Spleen (tissue), 11 donors: ENCODE results near the gene FMNL1. TPM values are rescaled to one million over a fixed set of nuclear protein-coding genes. Genes with fewer than 3 reads are reported as not detected.
"Not testable (repeated sequence)": the region's sequence is repeated elsewhere in the genome, so short reads cannot be mapped to it uniquely, and the experiment has no call there.

Experiments
- DNase-seq: peaks from one replicate; pipeline ENCODE4 v3.0.0-alpha.2; 2020
- H3K27ac ChIP-seq, 8 donors: fragments of 200-600 bp; sonication (generic) in 7 of 8; 1 replicate in 4 of 8; 2 replicates in 4 of 8; pipeline versions ENCODE4 v1.5.0 to v1.8.0; 2016 to 2021; ENCODE audit warnings: inconsistent platforms in 4 of 8, mild to moderate bottlenecking in 4 of 8, moderate library complexity in 1 of 8
- H3K27me3 ChIP-seq, 7 donors: fragments of 200-600 bp; sonication (generic) in 6 of 7; replicated peaks in 1 of 7; 1 replicate in 4 of 7; 2 replicates in 3 of 7; pipeline versions ENCODE4 v1.5.0 to v1.8.0; 2016 to 2021; ENCODE audit warnings: inconsistent platforms in 3 of 7, mild to moderate bottlenecking in 1 of 7
- H3K36me3 ChIP-seq, 6 donors: fragments of 200-600 bp; sonication (generic) in 5 of 6; 1 replicate in 4 of 6; 2 replicates in 2 of 6; pipeline versions ENCODE4 v1.5.0 to v1.8.0; 2016 to 2021; ENCODE audit warnings: inconsistent platforms in 2 of 6
- H3K4me1 ChIP-seq, 6 donors: fragments of 200-600 bp; sonication (generic) in 5 of 6; 1 replicate in 3 of 6; 2 replicates in 3 of 6; pipeline versions ENCODE4 v1.5.0 to v1.8.0; 2016 to 2021; ENCODE audit warnings: inconsistent platforms in 3 of 6
- H3K4me3 ChIP-seq, 8 donors: fragments of 200-600 bp; sonication (generic) in 7 of 8; 1 replicate in 4 of 8; 2 replicates in 4 of 8; pipeline versions ENCODE4 v1.5.0 to v1.8.0; 2016 to 2021; ENCODE audit warnings: inconsistent platforms in 4 of 8, mild to moderate bottlenecking in 4 of 8, moderate library complexity in 2 of 8
- H3K9me3 ChIP-seq, 8 donors: fragments of 200-600 bp; sonication (generic) in 7 of 8; 1 replicate in 4 of 8; 2 replicates in 4 of 8; pipeline versions ENCODE4 v1.5.0 to v1.8.0; 2016 to 2021; ENCODE audit warnings: inconsistent platforms in 4 of 8
- POLR2A ChIP-seq, 3 donors: fragments of 450-650 bp; IDR thresholded peaks; one replicate each; pipeline ENCODE4 v1.5.1; 2017; ENCODE audit warnings: antibody characterized with exemption in 3 of 3, mild to moderate bottlenecking in 1 of 3
- POLR2AphosphoS5 ChIP-seq, 3 donors: sonication (generic); formaldehyde crosslinking; IDR thresholded peaks; one replicate each; pipeline ENCODE4 v1.5.1; 2017; ENCODE audit warnings: antibody characterized with exemption in 3 of 3
- WGBS, 5 donors: extraction: QIAGEN DNeasy Blood & Tissue Kit in 3 of 5; methylation state at CpG; one replicate each; pipeline versions ENCODE4 v1.1.5 to v1.1.7; 2013 to 2018; 5-methylcytosine and 5-hydroxymethylcytosine counted together
- intact Hi-C: fragments of 100-400 bp; cut with DNase I; formaldehyde crosslinking; loops from one replicate; pipeline ENCODE4 v1.15.0; 2023; ENCODE audit warnings: low total_unique reads
- polyA plus RNA-seq, 3 donors: library from polyadenylated mRNA; stranded (reverse); fragments of 200-250 nt; gene quantifications; one replicate each; pipeline ENCODE4 v1.2.1, GENCODE V29; 2013
- total RNA-seq, 7 donors: library from RNA; depleted of rRNA in 3 of 7; stranded (reverse); fragments of >200 nt in 3 of 7; fragmentation: NEBNext Ultra II Directional in 4 of 7; extraction: Animal tissue kit (Norgen Biotek cat#: 25700) in 4 of 7; gene quantifications; one replicate each; pipeline versions ENCODE4 v1.1.0 to v1.2.1, GENCODE V29; 2016 to 2021
- TF ChIP-seq, protein P1 (sequence below), 11 experiments: fragments of 200-600 bp in 7 of 11; fragments of 450-650 bp in 4 of 11; sonication (generic) in 4 of 11; IDR thresholded peaks in 8 of 11; conservative IDR thresholded peaks in 3 of 11; 1 replicate in 7 of 11; 2 replicates in 4 of 11; pipeline versions ENCODE4 v1.4.0 to v1.8.0; 2016 to 2021; ENCODE audit warnings: antibody characterized with exemption in 11 of 11, inconsistent platforms in 4 of 11, mild to moderate bottlenecking in 1 of 11
- donor health status: healthy with polysubstance abuse.
- donor health status: DM: no; HTN: no; CAD: no; lungs with moderate emphysema.
- donor health status: DM: no; HTN: no; CAD: no.
- donor health status: Bipolar disorder and iron deficiency.
- donor health status: healthy.
- donor health status: DM: no; HTN: no; CAD: no.
- donor health status: DM: yes; HTN: yes; CAD: no.

Gene FMNL1
- total and polyA plus RNA-seq, 10 donors: 40.8 to 281 (median 142) TPM

DNA sequence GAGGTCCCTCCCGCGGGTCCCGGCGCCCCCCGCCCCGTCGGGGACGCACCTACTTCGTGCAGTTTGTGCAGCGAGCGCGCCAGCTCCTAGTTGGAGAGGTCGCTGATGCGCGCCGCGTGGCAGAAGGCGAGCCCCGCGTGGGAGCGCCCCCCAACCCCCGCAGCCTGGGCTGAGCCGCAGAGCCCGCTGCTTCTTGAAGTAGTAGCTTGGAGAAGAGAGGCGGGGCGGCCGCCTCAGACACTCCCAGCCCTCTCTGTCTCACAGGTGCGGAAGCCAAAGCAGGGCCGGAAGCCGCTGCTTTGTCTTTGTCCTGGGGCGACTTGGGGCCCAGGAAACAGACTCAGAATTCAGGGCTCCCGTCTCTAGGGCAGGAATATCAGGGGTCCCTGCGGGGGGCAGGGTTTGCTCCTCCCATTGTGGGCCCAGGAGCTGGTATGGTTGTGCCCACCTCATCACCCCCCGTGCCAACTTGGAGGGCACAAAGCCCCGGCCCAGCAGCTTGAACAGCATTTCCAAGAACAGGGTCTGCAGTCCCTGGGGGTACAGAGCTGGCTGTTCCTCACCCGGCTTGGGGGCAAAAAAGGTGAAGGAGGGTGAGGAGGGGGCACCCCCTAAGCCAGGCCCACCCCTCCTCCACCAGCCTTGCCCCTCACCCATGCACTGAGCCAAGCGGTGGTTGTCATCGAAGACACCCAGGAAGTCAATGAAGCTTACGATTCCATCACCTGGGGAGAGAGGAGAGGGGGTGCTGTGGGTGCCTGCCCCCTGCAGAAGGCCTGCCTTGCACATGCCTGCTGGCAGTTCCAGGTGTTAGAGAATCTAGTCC lies 26.7 kb downstream of the FMNL1 start:
- DNase-seq: peak; percentile 96
- Histone ChIP-seq H3K4me1 (peaks cover 15 to 80% (median 36%) of the 10 kb centered on the region in 6 donors), H3K9me3 (no peaks in the 10 kb centered on the region), H3K4me3 (peak overlapping the region; percentile 25 to 94 (median 66)), H3K27ac (peak overlapping the region; percentile 82 to 94 (median 88)), H3K36me3 (peaks cover 0 to 57% (median 35%) of the 10 kb centered on the region in 6 donors), H3K27me3 (peaks cover 0 to 6% (median 0%) of the 10 kb centered on the region in 7 donors)
- intact Hi-C loops: no loop called here
- TF ChIP-seq POLR2AphosphoS5 (IDR thresholded peaks at IDR 0.05) (no peak), POLR2A (IDR thresholded peaks at IDR 0.05) (peak in 1 of 3 donors; percentile 15)
- TF ChIP-seq, protein P1, sequence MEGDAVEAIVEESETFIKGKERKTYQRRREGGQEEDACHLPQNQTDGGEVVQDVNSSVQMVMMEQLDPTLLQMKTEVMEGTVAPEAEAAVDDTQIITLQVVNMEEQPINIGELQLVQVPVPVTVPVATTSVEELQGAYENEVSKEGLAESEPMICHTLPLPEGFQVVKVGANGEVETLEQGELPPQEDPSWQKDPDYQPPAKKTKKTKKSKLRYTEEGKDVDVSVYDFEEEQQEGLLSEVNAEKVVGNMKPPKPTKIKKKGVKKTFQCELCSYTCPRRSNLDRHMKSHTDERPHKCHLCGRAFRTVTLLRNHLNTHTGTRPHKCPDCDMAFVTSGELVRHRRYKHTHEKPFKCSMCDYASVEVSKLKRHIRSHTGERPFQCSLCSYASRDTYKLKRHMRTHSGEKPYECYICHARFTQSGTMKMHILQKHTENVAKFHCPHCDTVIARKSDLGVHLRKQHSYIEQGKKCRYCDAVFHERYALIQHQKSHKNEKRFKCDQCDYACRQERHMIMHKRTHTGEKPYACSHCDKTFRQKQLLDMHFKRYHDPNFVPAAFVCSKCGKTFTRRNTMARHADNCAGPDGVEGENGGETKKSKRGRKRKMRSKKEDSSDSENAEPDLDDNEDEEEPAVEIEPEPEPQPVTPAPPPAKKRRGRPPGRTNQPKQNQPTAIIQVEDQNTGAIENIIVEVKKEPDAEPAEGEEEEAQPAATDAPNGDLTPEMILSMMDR (IDR thresholded peaks at IDR 0.05 in 8 of 11, conservative IDR thresholded peaks at IDR 0.05 in 3 of 11): peak in 1 of 11 experiments; percentile 3
- WGBS, 5 donors: 7 to 41% (median 11%) methylated on average over 6 to 39 of the region's 39 CpGs

GRCh38 chr17:45251931-45252330 lies 30.2 kb downstream of the FMNL1 start:
- TF ChIP-seq, protein P1 (IDR thresholded peaks at IDR 0.05 in 8 of 11, conservative IDR thresholded peaks at IDR 0.05 in 3 of 11): no peak
- TF ChIP-seq POLR2AphosphoS5 (IDR thresholded peaks at IDR 0.05): no peak
- Histone ChIP-seq H3K4me1 (peaks cover 9 to 65% (median 25%) of the 10 kb centered on the region in 6 donors), H3K27ac (peak overlapping the region in 1 of 8 donors; percentile 61), H3K9me3 (no peaks in the 10 kb centered on the region), H3K27me3 (no peaks in the 10 kb centered on the region), H3K4me3 (no peak overlapping the region), H3K36me3 (peaks cover 0 to 21% (median under 1%) of the 10 kb centered on the region in 6 donors)
- intact Hi-C loops: no loop called here
- 77 to 87% (median 86%) methylated on average over 7 of the region's 7 CpGs for WGBS, 5 donors
- no peak for DNase-seq

DNA sequence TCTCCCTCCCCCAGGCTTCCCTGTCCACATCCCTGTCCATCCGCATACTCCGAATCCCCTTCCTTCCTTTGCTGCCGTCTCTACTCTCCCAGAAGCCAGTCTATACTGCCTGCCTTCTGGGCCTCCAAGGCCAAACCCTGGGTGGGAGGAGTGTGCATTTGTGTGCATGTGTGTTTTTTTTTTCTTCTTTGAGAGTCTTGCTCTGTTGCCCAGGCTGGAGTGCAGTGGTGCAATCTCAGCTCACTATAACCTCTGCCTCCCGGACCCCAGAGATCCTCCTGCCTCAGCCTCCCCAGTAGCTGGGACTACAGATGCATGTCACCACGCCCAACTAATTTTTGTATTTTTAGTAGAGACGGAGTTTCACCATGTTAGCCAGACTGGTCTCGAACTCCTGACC lies 31.6 kb downstream of the FMNL1 start:
- Histone ChIP-seq H3K4me1 (peaks cover 5 to 52% (median 16%) of the 10 kb centered on the region in 6 donors), H3K27ac (peak overlapping the region in 2 of 8 donors; percentile 51 to 55), H3K36me3 (peaks cover 0 to 20% (median 0%) of the 10 kb centered on the region in 6 donors)
- WGBS, 5 donors: 80 to 93% (median 88%) methylated on average over 7 of the region's 7 CpGs
- H3K9me3 ChIP-seq, H3K27me3 ChIP-seq, H3K4me3 ChIP-seq, DNase-seq, intact Hi-C loops: not testable (repeated sequence)

DNA sequence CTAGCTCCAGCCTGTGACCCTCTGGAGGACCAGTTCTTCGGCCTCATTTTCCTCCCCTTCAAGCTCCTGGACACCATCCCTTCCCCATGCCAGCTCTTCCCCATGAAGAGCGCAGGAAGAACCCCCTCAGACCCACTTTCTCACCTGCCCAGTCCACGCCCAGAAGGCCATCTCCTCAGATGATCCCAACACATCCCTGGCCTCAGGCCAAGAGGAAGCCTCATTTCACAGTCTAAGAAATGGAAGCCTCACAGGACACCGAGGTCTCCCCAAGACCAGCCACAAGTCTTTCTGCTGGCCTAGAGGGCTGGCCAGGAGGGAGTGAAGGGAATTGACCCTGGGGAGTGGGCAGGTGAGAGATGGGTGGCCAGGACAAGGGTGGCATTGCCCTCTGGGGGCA lies 32.2 kb downstream of the FMNL1 start:
- 85 to 91% (median 87%) methylated on average over 4 of the region's 4 CpGs for WGBS, 5 donors
- H3K27ac ChIP-seq: no peak overlapping the region

More for the DNA sequence above, 32.2 kb downstream of the FMNL1 start:
- Histone ChIP-seq H3K36me3 (peaks cover 0 to 20% (median 0%) of the 10 kb centered on the region in 6 donors), H3K27me3 (no peaks in the 10 kb centered on the region), H3K4me1 (peaks cover 3 to 50% (median 9%) of the 10 kb centered on the region in 6 donors), H3K9me3 (no peaks in the 10 kb centered on the region), H3K4me3 (no peak overlapping the region)
- intact Hi-C loops: no loop called here
- TF ChIP-seq, protein P1 (IDR thresholded peaks at IDR 0.05 in 8 of 11, conservative IDR thresholded peaks at IDR 0.05 in 3 of 11): no peak
- no peak for TF ChIP-seq POLR2A (IDR thresholded peaks at IDR 0.05)
- no peak for DNase-seq
